GM19455 (cell line): ENCODE measurements around the gene CFAP299.
"Not testable (repeated sequence)": the region's sequence is repeated elsewhere in the genome, so short reads cannot be mapped to it uniquely, and the experiment has no call there.

Source experiments
- ATAC-seq: cut with Tn5 transposase; IDR thresholded peaks from one replicate; pipeline ENCODE4 v1.9.1; 2021; ENCODE audit not compliant: unreplicated experiment

Gene CFAP299

GRCh38 chr4:80324171-80324570, 11.4 kb upstream of the CFAP299 start:
- no peak for ATAC-seq

GRCh38 chr4:80331693-80332092, 3.8 kb upstream of the CFAP299 start:
- no peak for ATAC-seq

DNA sequence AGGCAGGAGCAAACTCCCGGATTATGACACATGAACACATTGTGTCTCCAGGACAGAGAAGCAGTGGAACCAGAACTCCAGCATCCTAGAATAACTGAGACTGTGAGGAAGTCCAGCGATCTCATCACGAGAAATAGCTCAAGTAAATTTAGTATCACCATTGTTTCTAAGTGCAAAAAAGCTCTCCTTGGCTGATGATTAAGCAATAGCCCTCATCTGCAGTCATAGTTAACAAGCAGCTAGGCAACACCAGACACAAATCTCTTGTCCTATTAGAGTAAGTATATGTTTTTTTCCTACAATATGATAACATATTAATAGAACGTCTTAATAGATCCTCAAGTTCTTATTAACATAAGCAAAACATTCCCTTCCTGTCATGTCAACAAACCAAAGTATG, 2.4 kb upstream of the CFAP299 start:
- ATAC-seq: no peak

DNA sequence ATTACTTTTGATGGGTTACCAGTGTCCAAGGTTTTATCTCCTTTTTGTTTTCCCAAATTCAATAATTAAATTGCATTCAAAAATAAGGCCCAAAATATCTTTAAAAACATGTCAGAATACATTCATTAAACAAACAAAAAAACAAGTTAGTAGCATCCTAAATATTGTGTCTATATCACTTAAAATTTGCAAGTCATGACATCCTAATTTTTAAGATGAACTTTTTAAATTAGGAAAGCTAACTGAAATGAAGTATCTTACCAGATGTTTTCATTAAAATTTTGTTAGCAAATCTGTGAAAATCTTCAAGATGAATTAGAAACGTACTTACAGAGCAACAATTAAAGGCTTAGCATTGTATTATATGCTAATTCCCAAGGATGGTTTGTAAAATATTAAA, 962 bp upstream of the CFAP299 start:
- ATAC-seq: no peak

DNA sequence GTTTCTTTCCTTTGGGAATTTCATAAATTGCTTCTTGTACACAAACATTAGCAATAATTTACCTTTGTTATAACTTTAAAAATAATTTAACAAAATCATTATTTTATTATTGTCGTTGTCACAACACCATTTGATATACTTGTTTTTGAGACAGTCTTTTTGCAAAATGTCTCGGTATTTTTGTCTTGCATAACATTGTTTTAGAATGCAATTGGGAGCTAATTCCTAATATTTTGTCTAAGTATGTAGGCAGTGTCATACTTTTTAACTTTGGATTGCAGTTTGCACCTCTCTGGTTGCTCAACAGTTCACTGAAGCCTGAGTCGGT, 340 bp upstream of the CFAP299 start:
- no peak for ATAC-seq

GRCh38 chr4:80336582-80336981, 1.1 kb downstream of the CFAP299 start:
- no peak for ATAC-seq

GRCh38 chr4:80340036-80340435, 4.5 kb downstream of the CFAP299 start:
- no peak for ATAC-seq

GRCh38 chr4:80342684-80343083, 7.2 kb downstream of the CFAP299 start:
- ATAC-seq: not testable (repeated sequence)

DNA sequence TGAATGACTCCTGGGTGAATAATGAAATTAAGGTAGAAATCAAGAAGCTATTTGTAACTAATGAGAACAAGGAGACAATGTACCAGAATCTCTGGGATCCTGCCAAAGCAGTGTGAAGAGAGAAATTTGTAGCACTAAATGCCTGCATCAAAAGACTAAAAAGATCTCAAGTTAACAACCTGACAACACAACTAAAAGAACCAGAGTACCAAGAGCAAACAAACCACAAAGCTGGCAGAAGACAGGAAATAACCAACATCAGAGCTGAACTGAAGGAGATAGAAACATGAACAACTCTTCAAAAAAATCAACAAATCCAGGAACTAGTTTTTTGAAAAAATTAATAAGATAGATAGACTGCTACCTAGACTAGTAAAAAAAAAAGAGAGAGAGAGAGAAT, 8.4 kb downstream of the CFAP299 start:
- no peak for ATAC-seq

DNA sequence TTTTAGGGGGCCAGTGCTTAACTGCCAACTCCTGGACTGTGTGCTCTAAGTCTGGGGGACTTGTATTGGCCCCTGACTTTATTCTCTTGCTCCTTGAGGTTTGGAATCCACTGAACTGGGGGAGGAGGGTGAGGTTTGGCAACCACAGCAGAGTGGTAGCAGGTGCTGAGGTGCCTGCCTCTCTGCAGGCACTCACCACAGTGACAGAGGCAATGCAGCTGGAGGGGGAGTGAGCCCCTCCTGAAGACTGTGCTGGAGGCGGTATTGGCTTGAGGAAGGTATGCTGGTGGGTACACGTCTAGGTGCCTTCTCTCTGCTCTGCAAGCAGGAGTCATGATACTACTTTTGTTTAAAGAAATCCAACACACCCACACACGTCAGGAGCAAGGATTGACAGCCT, 24.6 kb downstream of the CFAP299 start:
- ATAC-seq: no peak

GRCh38 chr4:80360900-80361299, 25.4 kb downstream of the CFAP299 start:
- ATAC-seq: no peak

DNA sequence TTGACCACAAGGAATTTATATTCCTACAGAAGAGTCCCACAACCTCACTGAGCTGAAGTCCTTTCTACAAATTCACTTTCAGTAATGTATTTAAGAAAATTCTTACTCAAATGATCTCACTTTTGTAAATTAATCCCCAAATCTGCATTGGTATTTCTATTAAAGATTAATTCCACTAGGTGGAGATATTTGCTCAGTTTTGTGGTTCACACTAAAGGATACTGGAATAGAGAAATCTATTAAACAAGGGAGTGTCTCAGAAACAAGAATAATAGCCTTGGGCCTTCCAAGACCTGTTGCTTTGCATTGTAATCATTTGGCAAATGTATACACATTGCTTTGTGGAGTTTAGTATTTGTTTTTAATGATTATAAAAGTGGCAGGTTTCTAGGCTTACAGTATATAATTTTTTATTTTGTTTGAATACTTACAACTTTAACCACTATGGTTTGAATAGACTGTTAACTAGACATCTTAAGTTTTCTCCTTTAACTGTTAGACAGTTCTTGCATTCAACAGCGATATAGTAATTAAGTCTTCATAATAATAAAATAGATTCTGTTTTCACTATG, 25.9 kb downstream of the CFAP299 start:
- no peak for ATAC-seq

DNA sequence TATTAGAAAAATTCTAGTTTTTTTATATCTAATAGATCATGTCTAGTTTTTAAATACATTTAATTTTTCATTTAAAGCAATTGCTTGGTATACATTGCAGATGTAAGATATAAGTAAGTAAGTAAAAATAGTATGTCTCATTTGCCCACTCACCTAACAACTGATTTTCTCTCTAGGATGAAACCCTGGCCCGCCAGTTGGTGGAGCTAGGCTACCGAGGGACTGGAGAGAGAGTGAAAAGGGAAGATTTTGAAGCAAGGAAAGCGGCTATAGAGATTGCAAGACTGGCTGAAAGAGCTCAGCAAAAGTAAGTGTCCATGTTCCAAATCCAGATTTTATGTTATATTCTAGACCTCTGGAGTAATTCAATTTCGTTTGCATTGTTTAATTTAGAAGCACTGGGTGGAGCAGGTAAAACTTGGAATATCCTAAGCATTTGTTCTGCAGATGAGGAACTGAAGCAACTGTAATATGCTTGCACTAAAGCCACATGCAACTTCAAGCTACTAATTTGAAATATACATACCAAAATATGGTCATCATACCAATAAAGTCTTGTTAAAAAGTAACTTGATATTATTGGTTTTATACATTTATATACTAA, 27.1 kb downstream of the CFAP299 start:
- ATAC-seq: peak; percentile 52

GRCh38 chr4:80365928-80366327, 30.4 kb downstream of the CFAP299 start:
- peak; percentile 68 for ATAC-seq

DNA sequence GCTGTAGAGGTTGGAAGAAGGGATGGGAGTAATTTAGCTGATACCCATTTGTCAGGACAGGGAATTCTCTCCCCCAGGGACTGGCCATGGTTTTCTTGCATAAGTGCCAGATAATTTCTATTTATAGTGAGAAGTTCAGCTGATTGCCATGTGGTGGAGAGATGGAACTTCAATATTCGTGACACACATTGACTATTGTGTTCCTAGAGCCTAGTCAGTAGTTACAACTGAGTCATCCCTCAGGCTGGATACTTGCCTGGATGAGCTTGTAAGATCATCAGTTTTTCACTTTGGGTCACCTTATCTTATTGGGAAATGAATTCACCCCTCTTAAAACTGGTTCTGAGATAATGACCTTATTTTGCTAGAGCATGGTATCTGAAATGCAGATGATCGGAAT, 32.2 kb downstream of the CFAP299 start:
- ATAC-seq: no peak

DNA sequence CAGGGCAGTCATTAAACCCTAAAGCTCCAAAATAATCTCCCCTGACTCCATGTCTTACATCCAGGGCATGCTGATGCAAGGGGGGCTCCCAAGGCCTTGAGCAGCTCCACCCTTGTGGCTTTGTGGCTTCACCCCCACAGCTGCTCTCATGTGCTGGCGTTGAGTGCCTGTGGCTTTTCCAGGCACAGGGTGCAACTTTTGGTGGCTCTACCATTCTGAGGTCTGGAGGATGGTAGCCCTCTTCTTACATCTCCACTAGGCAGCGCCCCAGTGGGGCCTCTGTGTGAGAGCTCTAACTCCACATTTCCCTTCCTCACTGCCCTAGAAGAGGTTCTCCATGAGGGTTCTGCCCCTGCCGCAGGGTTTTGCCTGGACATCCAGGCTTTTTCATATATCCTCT, 35.1 kb downstream of the CFAP299 start:
- no peak for ATAC-seq

GRCh38 chr4:80371046-80371445, 35.5 kb downstream of the CFAP299 start:
- no peak for ATAC-seq

DNA sequence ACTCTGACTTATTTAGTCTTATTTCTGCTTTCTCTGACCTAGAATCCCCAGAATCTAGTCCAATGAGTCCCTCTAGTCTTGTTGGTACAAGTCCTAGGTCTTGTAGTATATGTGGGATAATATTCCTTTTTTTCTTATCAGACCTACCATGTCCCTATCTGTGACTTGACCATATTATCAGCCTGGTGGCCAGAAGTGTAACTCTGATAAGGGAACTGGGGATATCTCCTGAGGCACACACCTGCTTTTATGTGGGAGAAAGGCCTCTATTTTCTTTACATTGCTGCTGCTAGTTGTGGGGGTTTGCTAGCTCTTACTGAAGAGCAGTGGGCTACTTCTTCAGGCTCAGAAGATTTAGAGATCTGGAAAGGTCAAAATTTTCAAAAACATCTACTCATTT, 38.6 kb downstream of the CFAP299 start:
- ATAC-seq: no peak

- ATAC-seq: no peak
Observed at GRCh38 chr4:80382090-80382832, 46.7 kb downstream of the CFAP299 start.

DNA sequence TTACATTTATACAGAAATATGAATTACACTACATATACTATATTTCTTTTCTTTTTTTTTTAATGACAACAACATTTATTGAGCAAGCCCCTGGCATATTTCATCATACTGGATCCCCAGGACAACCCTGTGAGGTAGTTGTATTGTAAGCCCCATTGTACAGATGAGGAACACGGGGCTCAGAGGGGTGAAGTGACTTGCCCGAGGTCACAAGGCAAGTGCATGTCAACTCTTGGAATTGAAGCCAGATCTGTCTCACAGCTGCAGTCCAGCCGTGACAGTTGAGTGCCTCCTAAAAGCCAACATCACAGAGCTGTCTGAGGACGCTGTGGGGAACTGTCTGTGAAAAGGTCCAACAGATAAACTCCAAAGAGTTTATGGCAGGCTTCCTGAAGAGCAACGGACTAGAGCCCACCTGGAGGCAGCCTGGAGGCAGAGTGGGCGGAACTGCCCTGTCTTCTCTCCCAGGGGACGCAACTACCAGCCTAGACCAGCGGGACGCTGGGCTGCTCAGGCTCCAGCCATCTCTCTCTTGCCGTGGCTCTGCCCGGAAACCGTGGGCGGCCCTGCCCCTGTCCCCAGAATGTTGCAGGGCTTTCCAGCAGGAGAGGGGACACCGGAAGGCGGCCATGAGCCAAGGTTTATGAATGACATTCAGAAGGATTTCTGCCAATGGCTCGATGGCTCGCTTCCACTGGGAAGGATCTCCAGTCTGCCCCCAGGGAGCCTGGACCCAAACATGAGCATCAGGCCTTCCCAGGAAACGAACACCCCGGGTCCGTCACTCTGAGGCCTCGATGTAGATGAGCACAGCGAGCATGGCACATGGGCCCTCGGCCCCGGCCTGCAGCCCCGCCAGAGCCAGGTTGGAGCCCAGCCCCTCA, 50.1 kb downstream of the CFAP299 start:
- ATAC-seq: no peak

GRCh38 chr4:80386281-80386886, 50.9 kb downstream of the CFAP299 start:
- ATAC-seq: no peak
